ENCODE measurements around the gene CFAP251. TPM values are rescaled to one million over a fixed set of nuclear protein-coding genes. Genes with fewer than 3 reads are reported as not detected.

CFAP251 gene
- total RNA-seq, 1 experiment from 2014 or later, result 0.81 TPM

- Histone ChIP-seq H3K79me1 (ENCODE audit: insufficient read depth, low read depth, low read length, poor library complexity, severe bottlenecking) (no peaks in the 10 kb centered on the region), H2BK20ac (ENCODE audit: low read depth, low read length, poor library complexity, severe bottlenecking) (no peak overlapping the region)
Observed at GRCh38 chr12:121996050-121996944, 77.9 kb downstream of the CFAP251 start.

More at GRCh38 chr12:121996050-121996944, 77.9 kb downstream of the CFAP251 start:
- no peak for DNase-seq
- no peak overlapping the region for H4K8ac ChIP-seq (replicated peaks; ENCODE audit: insufficient read length, low read depth, low read length)
- no peak overlapping the region for H2AK5ac ChIP-seq (ENCODE audit: insufficient read length, low read length)
- H4K91ac ChIP-seq (ENCODE audit: insufficient read length, low read depth, low read length), result no peak overlapping the region
- H3K23me2 ChIP-seq (ENCODE audit: insufficient read length, low read depth, low read length, poor library complexity, severe bottlenecking), result peaks cover 2% of the 10 kb centered on the region
- Mint-ChIP-seq H3K27ac (no peak overlapping the region; a peak in 1 of 7 replicates), H3K4me1 (peaks cover 5 to 9% of the 10 kb centered on the region in 2 experiments), H3K4me3 (no peak overlapping the region), H3K9me3 (peaks cover 7 to 10% of the 10 kb centered on the region in 2 experiments; a peak in 2 of 5 replicates), H3K36me3 (ENCODE audit: insufficient read depth in 1 of 3, low read depth in 3 of 3) (peaks cover 0 to 9% (median 0%) of the 10 kb centered on the region in 3 experiments; a peak in 2 of 7 replicates), H3K27me3 (ENCODE audit: low read depth) (no peaks in the 10 kb centered on the region)
- H3K27ac ChIP-seq (ENCODE audit: insufficient read length, low read depth, low read length), result no peak overlapping the region
- no peak overlapping the region for H2AFZ ChIP-seq (ENCODE audit: low read length)
- no CpG with 5 or more reads among the region's 9 CpGs for WGBS (ENCODE audit: extremely low coverage, insufficient read length, low lambda C conversion rate)
- no peak overlapping the region for H3K4ac ChIP-seq (ENCODE audit: low read depth, low read length)
- no peaks in the 10 kb centered on the region for H3K9me3 ChIP-seq (ENCODE audit: control insufficient read depth, low read depth, low read length)
- no peak overlapping the region for H2BK12ac ChIP-seq (ENCODE audit: insufficient read length, low read depth, low read length)
- no peak overlapping the region for H3K23ac ChIP-seq (ENCODE audit: insufficient read length, low read depth, low read length)
- H3K4me2 ChIP-seq (ENCODE audit: insufficient read depth, insufficient read length, low read length), result no peak overlapping the region
- TF ChIP-seq CTCF (conservative IDR thresholded peaks at IDR 0.05), result no peak
- H2BK5ac ChIP-seq (ENCODE audit: insufficient read length, low read length), result no peak overlapping the region
- no peaks in the 10 kb centered on the region for H3K4me1 ChIP-seq (ENCODE audit: insufficient read depth, low read length)
- H4K5ac ChIP-seq (ENCODE audit: insufficient read length, low read depth, low read length), result no peak overlapping the region
- no peak overlapping the region for H2BK120ac ChIP-seq (ENCODE audit: low read depth, low read length, poor library complexity, severe bottlenecking)
- H3K79me2 ChIP-seq (ENCODE audit: insufficient read depth, low read length), result no peaks in the 10 kb centered on the region
- no peak overlapping the region for H2BK15ac ChIP-seq (ENCODE audit: low read depth, low read length)
- H3K56ac ChIP-seq (ENCODE audit: insufficient read length, low read depth, low read length), result no peak overlapping the region
- no peaks in the 10 kb centered on the region for H3K27me3 ChIP-seq (ENCODE audit: insufficient read depth, low read length)
- no peak overlapping the region for H3K18ac ChIP-seq (ENCODE audit: insufficient read length, low read depth, low read length)
- H4K20me1 ChIP-seq (ENCODE audit: control insufficient read depth, insufficient read depth, insufficient read length), result no peaks in the 10 kb centered on the region
- H3K9ac ChIP-seq (ENCODE audit: extremely low read depth, insufficient read length, low read length), result no peak overlapping the region
- H3T11ph ChIP-seq (ENCODE audit: low read length), result no peak overlapping the region
- no peak overlapping the region for H3K14ac ChIP-seq (ENCODE audit: insufficient read depth, low read length)

Data from H9 (cell line).